Measurements from ENCODE around the gene STX19.

The STX19 gene

DNA sequence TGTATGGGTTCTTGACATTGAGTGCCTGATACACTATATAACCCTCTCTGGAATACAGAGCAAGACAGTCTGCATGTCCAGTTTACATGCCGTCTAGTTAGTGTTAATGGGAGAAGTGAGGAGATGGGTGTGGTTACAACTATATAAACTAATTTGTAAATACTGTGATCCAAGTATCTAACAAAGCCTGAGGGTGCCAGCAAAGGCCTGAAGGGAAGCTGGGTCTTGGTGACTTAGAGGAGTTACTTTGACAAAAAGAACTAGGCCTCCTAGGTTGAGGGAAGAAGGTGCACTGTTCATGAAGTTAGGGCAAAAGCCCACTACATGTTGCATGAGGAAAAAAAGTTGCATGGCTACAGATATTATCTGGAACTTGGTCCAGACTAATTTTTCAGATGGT, 36.7 kb upstream of the STX19 start:
- no peak overlapping the region for H3K14ac ChIP-seq (ENCODE audit: low read length)
- no peak for DNase-seq (ENCODE audit: low spot score)
- peaks cover 0 to 3% of the 10 kb centered on the region in 2 donors for H3K4me1 ChIP-seq (ENCODE audit: control insufficient read depth in 2 of 2, insufficient read depth in 1 of 2, low read depth in 1 of 2, low read length in 2 of 2)
- no peak overlapping the region for H3K4me3 ChIP-seq (ENCODE audit: low read length in 2 of 2)
- no CpG with 5 or more reads among the region's 1 CpG for WGBS, 2 donors (ENCODE audit: extremely low coverage in 2 of 2, insufficient read length in 2 of 2, insufficient replicate concordance in 1 of 2)
- H2AFZ ChIP-seq (ENCODE audit: low read length): no peak overlapping the region
- H2BK120ac ChIP-seq (ENCODE audit: low read depth, low read length): no peak overlapping the region
- H4K8ac ChIP-seq (ENCODE audit: low read depth, low read length): no peak overlapping the region
- peaks cover 0 to 44% of the 10 kb centered on the region in 2 donors for H3K36me3 ChIP-seq (replicated peaks in 1 of 2; ENCODE audit: control insufficient read depth in 2 of 2, insufficient read depth in 2 of 2, low read length in 2 of 2)
- no peak overlapping the region for H3K4ac ChIP-seq (ENCODE audit: low read length)
- H2BK12ac ChIP-seq (ENCODE audit: low read length): no peak overlapping the region
- H3K79me1 ChIP-seq (ENCODE audit: low read depth, low read length): peaks cover 2% of the 10 kb centered on the region
- H3K23ac ChIP-seq (ENCODE audit: low read depth, low read length, poor library complexity): no peak overlapping the region
- no peak overlapping the region for H3K27ac ChIP-seq (replicated peaks; ENCODE audit: low read length)
- H2BK15ac ChIP-seq (ENCODE audit: low read length): no peak overlapping the region
- no peak overlapping the region for H3K4me2 ChIP-seq (ENCODE audit: insufficient read depth, low read length, poor library complexity, severe bottlenecking)
- no peak overlapping the region for H3K9ac ChIP-seq (ENCODE audit: low read depth, low read length, poor library complexity)
- H3K18ac ChIP-seq (ENCODE audit: low read length): no peak overlapping the region
- H3K9me3 ChIP-seq (replicated peaks in 1 of 2; ENCODE audit: control insufficient read depth in 2 of 2, insufficient read depth in 1 of 2, low read depth in 1 of 2, low read length in 2 of 2): peaks cover 0 to 6% of the 10 kb centered on the region in 2 donors
- no peak overlapping the region for H4K91ac ChIP-seq (ENCODE audit: low read depth, low read length, poor library complexity)
- H2AK5ac ChIP-seq (ENCODE audit: low read depth, low read length): no peak overlapping the region
- H2BK5ac ChIP-seq (ENCODE audit: low read length): no peak overlapping the region
- no peaks in the 10 kb centered on the region for H3K27me3 ChIP-seq (ENCODE audit: control insufficient read depth in 3 of 3, insufficient read depth in 3 of 3, low read depth in 1 of 3, low read length in 3 of 3)

DNA sequence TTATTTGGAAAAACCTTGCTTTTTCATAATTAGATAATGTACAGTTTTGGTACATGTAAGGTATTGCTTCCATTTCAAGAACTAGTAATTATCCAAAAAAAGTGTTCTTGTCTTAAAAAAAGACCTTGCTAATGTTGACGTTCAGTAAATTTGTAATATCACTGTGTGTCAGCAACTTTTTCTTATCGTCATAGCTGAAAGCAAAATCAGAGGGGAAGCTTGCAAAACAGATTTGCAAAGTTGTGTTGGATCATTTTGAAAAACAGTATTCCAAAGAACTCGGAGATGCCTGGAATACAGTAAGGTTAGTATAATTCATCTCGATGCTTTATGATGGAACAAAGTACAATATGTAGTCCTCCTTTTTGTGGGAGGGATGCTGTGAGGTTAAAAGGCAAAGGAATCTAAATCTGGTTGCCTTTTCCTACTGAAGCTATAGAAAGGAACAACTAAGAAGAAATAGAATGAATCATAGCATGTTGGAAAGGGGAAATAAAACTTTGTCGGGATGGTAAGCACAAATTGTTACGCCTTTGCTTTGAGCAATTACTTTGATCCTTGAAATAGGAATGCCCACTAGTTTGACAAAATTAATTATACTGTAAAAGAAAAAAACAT, 36.0 kb upstream of the STX19 start:
- Histone ChIP-seq H2AFZ (ENCODE audit: low read length) (no peak overlapping the region), H3K4me3 (ENCODE audit: low read length in 2 of 2) (no peak overlapping the region), H3K9ac (ENCODE audit: low read depth, low read length, poor library complexity) (no peak overlapping the region)

DNA sequence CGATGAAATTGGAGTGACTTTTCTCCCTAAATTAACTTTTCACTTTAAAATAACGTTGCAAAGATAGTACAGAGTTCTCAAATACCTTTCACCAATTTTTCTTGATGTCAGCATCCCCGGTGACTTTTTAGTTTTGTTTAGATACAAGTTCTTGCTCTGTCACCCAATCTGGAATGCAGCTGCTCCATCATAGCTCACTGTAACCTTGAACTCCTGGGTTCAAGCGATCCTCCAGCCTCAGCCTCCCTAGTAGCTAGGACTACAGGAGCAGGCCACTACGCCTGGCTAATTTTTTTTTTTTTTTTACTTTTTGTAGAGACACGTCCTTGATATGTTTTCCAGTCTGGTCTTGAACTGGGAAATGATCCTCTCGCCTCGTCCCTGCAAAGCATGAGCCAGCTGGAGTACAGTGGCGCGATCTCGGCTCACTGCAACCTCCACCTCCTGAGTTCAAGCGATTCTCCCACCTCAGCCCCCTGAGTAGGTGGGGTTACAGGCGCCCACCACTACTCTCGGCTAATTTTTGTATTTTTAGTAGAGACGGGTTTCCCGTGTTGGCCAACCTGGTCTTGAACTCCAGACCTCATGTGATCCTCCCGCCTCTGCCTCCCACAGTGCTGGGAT, 35.2 kb upstream of the STX19 start:
- Histone ChIP-seq H3K9ac (ENCODE audit: low read depth, low read length, poor library complexity) (no peak overlapping the region), H2AFZ (ENCODE audit: low read length) (peak overlapping the region; percentile 94), H3K27me3 (ENCODE audit: control insufficient read depth in 3 of 3, insufficient read depth in 3 of 3, low read depth in 1 of 3, low read length in 3 of 3) (no peaks in the 10 kb centered on the region), H2BK120ac (ENCODE audit: low read depth, low read length) (no peak overlapping the region), H3K4me1 (ENCODE audit: control insufficient read depth in 2 of 2, insufficient read depth in 1 of 2, low read depth in 1 of 2, low read length in 2 of 2) (peaks cover 0 to 3% of the 10 kb centered on the region in 2 donors), H2BK12ac (ENCODE audit: low read length) (no peak overlapping the region), H3K79me1 (ENCODE audit: low read depth, low read length) (peaks cover 2% of the 10 kb centered on the region), H3K9me3 (replicated peaks in 1 of 2; ENCODE audit: control insufficient read depth in 2 of 2, insufficient read depth in 1 of 2, low read depth in 1 of 2, low read length in 2 of 2) (peaks cover 0 to 6% of the 10 kb centered on the region in 2 donors), H3K23ac (ENCODE audit: low read depth, low read length, poor library complexity) (no peak overlapping the region), H3K4me3 (ENCODE audit: low read length in 2 of 2) (peak overlapping the region; percentile 59 to 93), H3K4ac (ENCODE audit: low read length) (no peak overlapping the region), H2AK5ac (ENCODE audit: low read depth, low read length) (peak overlapping the region; percentile 7), H3K27ac (replicated peaks; ENCODE audit: low read length) (peak overlapping the region; percentile 88), H3K4me2 (ENCODE audit: insufficient read depth, low read length, poor library complexity, severe bottlenecking) (peak overlapping the region; percentile 40), H4K91ac (ENCODE audit: low read depth, low read length, poor library complexity) (no peak overlapping the region), H4K8ac (ENCODE audit: low read depth, low read length) (no peak overlapping the region), H2BK15ac (ENCODE audit: low read length) (no peak overlapping the region), H3K14ac (ENCODE audit: low read length) (no peak overlapping the region), H3K18ac (ENCODE audit: low read length) (no peak overlapping the region), H2BK5ac (ENCODE audit: low read length) (no peak overlapping the region), H3K36me3 (replicated peaks in 1 of 2; ENCODE audit: control insufficient read depth in 2 of 2, insufficient read depth in 2 of 2, low read length in 2 of 2) (peaks cover 0 to 52% of the 10 kb centered on the region in 2 donors)
- WGBS, 2 donors (ENCODE audit: extremely low coverage in 2 of 2, insufficient read length in 2 of 2, insufficient replicate concordance in 1 of 2): no CpG with 5 or more reads among the region's 17 CpGs
- DNase-seq (ENCODE audit: low spot score): no peak

More for the DNA sequence above, 36.0 kb upstream of the STX19 start:
- Histone ChIP-seq H3K36me3 (replicated peaks in 1 of 2; ENCODE audit: control insufficient read depth in 2 of 2, insufficient read depth in 2 of 2, low read length in 2 of 2) (peaks cover 0 to 49% of the 10 kb centered on the region in 2 donors), H3K4ac (ENCODE audit: low read length) (no peak overlapping the region), H3K9me3 (replicated peaks in 1 of 2; ENCODE audit: control insufficient read depth in 2 of 2, insufficient read depth in 1 of 2, low read depth in 1 of 2, low read length in 2 of 2) (peaks cover 0 to 6% of the 10 kb centered on the region in 2 donors), H3K79me1 (ENCODE audit: low read depth, low read length) (peaks cover 2% of the 10 kb centered on the region), H3K4me1 (ENCODE audit: control insufficient read depth in 2 of 2, insufficient read depth in 1 of 2, low read depth in 1 of 2, low read length in 2 of 2) (peaks cover 0 to 3% of the 10 kb centered on the region in 2 donors), H3K4me2 (ENCODE audit: insufficient read depth, low read length, poor library complexity, severe bottlenecking) (no peak overlapping the region), H3K23ac (ENCODE audit: low read depth, low read length, poor library complexity) (no peak overlapping the region), H2BK5ac (ENCODE audit: low read length) (no peak overlapping the region), H3K27me3 (ENCODE audit: control insufficient read depth in 3 of 3, insufficient read depth in 3 of 3, low read depth in 1 of 3, low read length in 3 of 3) (no peaks in the 10 kb centered on the region), H2BK120ac (ENCODE audit: low read depth, low read length) (no peak overlapping the region), H3K18ac (ENCODE audit: low read length) (no peak overlapping the region), H4K91ac (ENCODE audit: low read depth, low read length, poor library complexity) (no peak overlapping the region), H2BK12ac (ENCODE audit: low read length) (no peak overlapping the region), H2AK5ac (ENCODE audit: low read depth, low read length) (no peak overlapping the region), H4K8ac (ENCODE audit: low read depth, low read length) (no peak overlapping the region), H3K14ac (ENCODE audit: low read length) (no peak overlapping the region), H2BK15ac (ENCODE audit: low read length) (no peak overlapping the region), H3K27ac (replicated peaks; ENCODE audit: low read length) (no peak overlapping the region)
- no CpG with 5 or more reads among the region's 6 CpGs for WGBS, 2 donors (ENCODE audit: extremely low coverage in 2 of 2, insufficient read length in 2 of 2, insufficient replicate concordance in 1 of 2)
- DNase-seq (ENCODE audit: low spot score): no peak

Data from neuronal stem cell (in vitro differentiated cells).